GM11168 (cell line): ENCODE data around the gene THAP8.

Experiments
- in situ Hi-C: fragments of 300-500 bp; cut with MboI; formaldehyde crosslinking; loops from one replicate; pipeline ENCODE4 v1.12.0; 2022; ENCODE audit warnings: low sequenced_read_pairs; ENCODE audit not compliant: unreplicated experiment

The THAP8 gene

DNA sequence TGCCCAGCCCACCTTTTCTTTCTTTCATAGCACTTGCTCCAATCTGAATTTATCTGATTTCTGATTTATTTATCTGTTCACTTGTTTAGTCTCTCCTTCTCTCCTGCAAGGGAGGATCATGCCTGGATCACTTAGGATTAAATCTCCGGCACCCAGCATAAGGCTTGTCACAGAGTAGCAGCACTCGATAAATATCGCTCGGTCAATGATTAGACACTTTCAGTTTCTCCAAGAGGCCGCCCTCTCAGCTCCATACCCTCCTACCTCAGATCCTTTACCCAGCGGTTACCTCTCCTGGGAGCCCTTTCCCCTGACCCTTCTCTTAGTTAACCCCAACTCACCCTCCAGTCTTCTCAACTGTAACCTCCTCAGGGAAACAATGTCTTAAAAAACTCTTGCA, 22.8 kb downstream of the THAP8 start:
- in situ Hi-C loops: no loop called here

GRCh38 chr19:36030264-36031148, 23.6 kb downstream of the THAP8 start:
- in situ Hi-C loops: no loop called here

DNA sequence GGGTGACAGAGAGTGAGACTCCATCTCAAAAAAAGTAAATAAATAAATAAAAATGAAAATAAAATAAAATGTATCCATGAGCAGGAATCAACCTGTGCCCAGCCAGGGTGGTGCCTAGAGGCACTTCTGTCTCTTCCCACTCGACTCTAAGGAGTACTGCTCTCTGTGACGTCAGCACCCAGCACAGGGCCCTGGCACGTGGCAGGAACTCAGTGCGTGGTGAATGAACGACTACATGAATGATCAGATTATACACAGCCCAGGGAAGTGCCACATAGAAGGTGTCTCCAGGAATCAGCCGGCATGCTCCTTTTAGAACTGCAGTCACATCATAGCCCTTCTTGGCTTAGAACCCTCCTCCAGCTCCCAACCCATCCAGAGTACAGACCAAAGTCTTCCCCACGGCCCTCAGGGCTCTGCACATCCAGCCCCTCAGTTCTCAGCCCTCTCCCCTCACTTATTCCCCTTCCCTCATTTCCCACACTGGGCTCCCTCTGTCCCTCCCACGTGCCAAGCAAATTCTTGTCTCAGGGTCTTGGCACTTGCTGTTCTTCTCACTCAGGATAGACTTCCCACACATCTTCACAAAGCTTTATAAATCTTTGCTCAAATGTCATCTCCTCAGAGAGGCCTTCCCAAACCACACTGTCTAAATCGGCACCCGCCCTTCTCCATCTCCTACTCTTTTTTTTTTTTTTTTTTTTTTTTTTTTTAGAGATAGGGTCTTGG, 25.6 kb downstream of the THAP8 start:
- in situ Hi-C loops: no loop called here

- in situ Hi-C loops: no loop called here
Measured at GRCh38 chr19:36027696-36028095, 26.4 kb downstream of the THAP8 start.

GRCh38 chr19:36026091-36026876, 27.8 kb downstream of the THAP8 start:
- in situ Hi-C loops: no loop called here

DNA sequence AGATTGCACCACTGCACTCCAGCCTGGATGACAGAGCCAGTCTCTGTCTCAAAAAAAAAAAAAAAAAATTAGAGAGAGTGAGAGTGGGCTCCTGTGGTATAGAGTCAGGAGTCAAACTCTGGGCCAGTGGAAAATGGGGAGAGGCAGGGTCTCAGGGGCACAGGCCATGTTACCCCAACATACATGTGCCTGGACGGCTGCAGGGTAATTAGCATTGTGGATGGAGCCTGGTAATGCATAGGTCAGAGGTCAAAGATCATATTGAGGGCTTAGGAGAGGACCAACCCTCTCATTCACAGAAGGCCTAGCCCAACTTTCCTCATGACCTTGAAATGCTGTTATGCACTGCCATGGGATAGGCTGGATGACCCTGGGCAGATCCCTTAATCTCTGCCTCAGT, 28.5 kb downstream of the THAP8 start:
- in situ Hi-C loops: no loop called here

DNA sequence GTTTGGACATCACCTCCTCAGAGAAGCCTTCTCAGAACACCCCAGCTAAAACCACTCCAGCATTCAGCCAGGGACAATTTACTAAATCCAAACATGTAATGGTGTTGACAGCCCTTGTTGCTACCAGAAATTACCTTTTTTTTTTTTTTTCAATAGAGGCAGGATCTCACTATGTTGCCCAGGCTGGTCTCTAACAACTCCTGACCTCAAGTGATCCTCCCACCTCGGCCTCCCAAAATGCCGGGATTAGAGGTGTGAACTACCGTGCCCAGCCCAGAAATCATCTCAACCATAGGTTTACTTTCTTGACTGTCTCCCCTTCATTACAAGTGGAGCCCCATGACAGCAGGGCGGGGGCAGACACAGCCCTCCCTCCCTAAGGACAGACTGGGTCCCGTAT, 30.7 kb downstream of the THAP8 start:
- in situ Hi-C loops: no loop called here

DNA sequence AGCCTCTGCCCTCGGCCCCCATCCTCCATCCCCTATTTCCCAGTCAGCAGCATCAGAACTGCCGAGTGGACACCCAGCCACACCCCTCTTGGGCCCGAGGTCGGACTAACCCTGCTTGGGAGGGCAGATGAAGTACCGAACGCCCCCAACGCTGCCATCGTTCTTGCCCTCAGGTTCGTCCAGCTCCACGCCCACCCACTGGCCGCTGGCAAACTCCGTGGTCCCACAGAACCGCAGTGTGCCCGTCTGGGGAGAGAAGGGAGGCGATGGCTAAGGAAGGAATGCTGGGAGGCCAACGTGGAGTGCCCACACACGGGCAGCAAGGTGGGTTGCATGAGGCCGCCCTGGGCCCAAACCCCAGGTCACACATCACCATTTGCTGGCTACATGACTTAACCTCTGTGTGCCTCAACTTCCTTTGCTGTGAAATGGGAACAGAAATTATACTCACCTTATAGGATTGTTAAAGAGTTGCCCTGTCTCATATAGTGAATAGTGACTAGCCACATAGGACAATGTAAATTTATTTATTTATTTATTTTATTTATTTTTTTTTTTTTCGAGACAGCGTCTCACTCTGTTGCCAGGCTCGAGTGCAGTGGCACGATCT, 34.9 kb downstream of the THAP8 start:
- in situ Hi-C loops: no loop called here

DNA sequence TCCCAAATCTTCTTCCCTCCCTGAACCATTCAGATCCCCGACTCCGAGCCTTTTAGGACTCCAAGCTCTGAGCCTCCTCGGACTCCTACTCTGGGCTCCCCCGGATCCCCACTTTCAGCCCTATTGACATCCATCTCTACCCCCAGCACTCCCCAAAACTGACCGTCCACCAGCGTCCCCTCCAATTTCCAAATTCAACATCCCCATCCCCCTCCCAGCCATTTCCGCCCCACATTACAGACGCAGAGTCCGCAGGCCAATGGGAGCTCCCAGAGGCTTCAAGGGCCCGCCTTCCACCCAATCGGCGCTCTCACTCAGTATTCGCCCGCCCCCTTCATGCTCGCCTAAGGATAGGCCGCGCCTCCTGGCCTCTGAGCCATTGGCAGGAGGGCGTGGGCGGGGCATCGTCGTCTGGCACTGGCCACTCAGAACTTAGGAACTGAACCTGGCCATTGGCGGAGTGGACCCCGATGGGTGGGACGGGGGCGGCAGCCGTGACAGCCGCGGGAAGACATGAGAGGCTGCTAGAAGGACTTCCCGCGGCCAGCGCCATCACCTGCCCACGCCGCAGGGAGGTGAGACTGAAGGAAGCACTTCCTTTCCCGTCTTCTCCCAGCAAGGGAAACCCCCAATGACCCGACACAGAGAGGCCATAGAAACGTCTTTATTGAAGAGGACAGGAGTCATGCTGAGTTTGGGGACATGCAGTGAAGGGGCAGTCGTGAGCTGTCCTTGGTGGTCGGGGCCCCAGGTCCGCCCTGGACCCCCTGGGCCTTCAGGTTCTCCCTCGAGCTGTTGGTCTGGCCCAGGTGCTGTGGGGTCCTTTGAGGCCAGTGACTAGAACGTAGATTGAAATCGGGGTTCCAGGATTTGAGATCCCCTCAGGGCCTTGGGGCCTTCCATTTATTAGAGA, 39.8 kb downstream of the THAP8 start, which contains the start of gene ALKBH6:
TSS of gene ALKBH6 (minus strand) at position 202 of the 913 bp plus-strand sequence. CDS start 816 bp downstream, outside the sequence.
- in situ Hi-C loops: no loop called here

- in situ Hi-C loops: no loop called here
Measured at GRCh38 chr19:36013280-36014011, 40.6 kb downstream of the THAP8 start.

DNA sequence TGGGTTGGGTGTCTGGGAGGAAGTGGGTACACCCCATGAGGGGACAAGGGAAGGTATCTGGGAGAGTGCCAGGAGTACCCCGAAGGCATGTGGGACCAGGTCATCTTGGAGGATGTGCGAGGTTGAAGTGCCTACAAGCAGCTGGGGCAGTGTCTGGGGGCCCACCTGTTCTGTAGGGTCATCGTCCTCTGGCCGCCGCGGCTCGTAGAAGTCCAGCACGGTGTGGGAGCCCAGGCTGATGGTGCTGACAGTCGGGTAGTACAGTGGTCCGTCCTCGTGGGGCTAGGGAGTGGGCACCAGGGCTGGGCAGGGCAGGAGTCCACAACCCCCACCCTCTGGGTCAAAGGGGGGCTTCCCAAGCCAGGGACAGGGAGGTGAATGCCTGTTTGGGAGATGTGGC, 43.7 kb downstream of the THAP8 start:
- in situ Hi-C loops: no loop called here

- in situ Hi-C loops: no loop called here
Measured at GRCh38 chr19:36009633-36010379, 44.3 kb downstream of the THAP8 start.

- in situ Hi-C loops: no loop called here
Measured at GRCh38 chr19:36009220-36009619, 44.9 kb downstream of the THAP8 start.

GRCh38 chr19:36008336-36008978, 45.6 kb downstream of the THAP8 start, which contains the start of gene SYNE4:
Gene SYNE4 (minus strand): TSS chr19:36008813. CDS start chr19:36008681, 132 bp downstream.
- in situ Hi-C loops: no loop called here

DNA sequence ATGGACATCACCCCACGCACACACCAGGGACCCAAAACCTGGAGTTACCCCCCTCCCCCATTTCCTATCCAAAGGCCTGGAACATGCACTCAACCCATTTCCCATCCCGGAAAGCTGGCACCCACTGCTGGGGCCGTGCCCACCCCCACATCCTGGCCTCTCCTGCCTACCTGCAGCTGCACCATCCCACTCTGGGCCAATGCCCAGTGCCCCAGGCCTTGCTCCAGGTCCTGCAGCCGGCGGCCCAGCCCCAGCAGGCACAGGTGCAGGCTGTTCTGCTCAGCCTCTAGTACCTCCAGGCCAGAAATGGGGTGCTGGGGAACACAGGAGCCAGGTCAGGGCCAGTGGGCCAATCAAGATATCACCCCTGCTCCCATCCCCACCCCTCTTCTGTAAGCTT, 47.1 kb downstream of the THAP8 start:
- in situ Hi-C loops: no loop called here

- in situ Hi-C loops: no loop called here
Measured at GRCh38 chr19:36003284-36003683, 50.8 kb downstream of the THAP8 start.

DNA sequence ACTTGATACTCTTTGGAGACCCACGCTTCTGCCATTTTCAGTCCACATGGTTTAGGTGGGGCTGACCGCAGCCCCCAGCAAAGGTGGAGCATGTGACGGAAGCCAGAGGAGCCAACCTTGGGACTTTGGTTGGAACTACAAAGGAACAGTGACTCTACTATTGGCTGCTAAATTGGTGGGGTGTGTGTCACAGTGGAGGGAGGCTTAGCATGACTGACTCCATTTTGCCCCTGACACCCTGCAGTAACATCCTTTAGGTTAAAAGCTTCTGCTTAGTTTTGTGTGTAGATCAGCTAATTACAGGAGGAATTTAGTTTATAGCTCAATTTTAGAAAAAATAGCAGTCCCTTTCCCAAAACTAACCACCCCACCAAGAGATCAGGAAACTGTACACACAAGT, 52.5 kb downstream of the THAP8 start:
- in situ Hi-C loops: no loop called here
